ENCODE results near the gene CST3.

The CST3 gene

GRCh38 chr20:23595941-23596340 lies 41.8 kb downstream of the CST3 start:
- H3K4me1 ChIP-seq (ENCODE audit: insufficient read depth, low read length): no peaks in the 10 kb centered on the region
- H3K4me3 ChIP-seq (ENCODE audit: low read depth in 1 of 2, low read length in 2 of 2): no peak overlapping the region
- ATAC-seq (ENCODE audit: insufficient read depth, low read depth) (no peak), DNase-seq (no peak)
- H3K4me2 ChIP-seq (ENCODE audit: insufficient read depth, low read length): no peak overlapping the region
- H3K27me3 ChIP-seq (ENCODE audit: insufficient read depth, low read length, poor library complexity): peaks cover 24% of the 10 kb centered on the region
- no peak overlapping the region for H2AFZ ChIP-seq (ENCODE audit: low read depth, low read length)
- H3K9me3 ChIP-seq (ENCODE audit: insufficient read depth, low read length, severe bottlenecking): no peaks in the 10 kb centered on the region
- TF ChIP-seq CTCF (IDR thresholded peaks at IDR 0.05; ENCODE audit: borderline replicate concordance, extremely low read depth, low read length, poor library complexity, severe bottlenecking): no peak
- TF ChIP-seq EZH2 (IDR thresholded peaks at IDR 0.05; ENCODE audit: borderline replicate concordance, low read depth, low read length, severe bottlenecking): no peak
- H3K27ac ChIP-seq (ENCODE audit: low read length): no peak overlapping the region
- H3K79me2 ChIP-seq (ENCODE audit: insufficient read depth, low read length): no peaks in the 10 kb centered on the region
- H3K9ac ChIP-seq (ENCODE audit: low read depth, low read length): no peak overlapping the region
- no peaks in the 10 kb centered on the region for H4K20me1 ChIP-seq (ENCODE audit: insufficient read depth, low read length)
- H3K36me3 ChIP-seq (ENCODE audit: insufficient read depth, low read length): no peaks in the 10 kb centered on the region

- Histone ChIP-seq H2AFZ (ENCODE audit: low read depth, low read length) (no peak overlapping the region; the same call in 1 of the 2 replicates), H3K9ac (ENCODE audit: low read depth, low read length) (no peak overlapping the region)
These were observed 49.0 kb downstream of the CST3 start for GRCh38 chr20:23588434-23589403.

GRCh38 chr20:23587631-23588030 lies 50.1 kb downstream of the CST3 start:
- ATAC-seq (ENCODE audit: insufficient read depth, low read depth): no peak

More at GRCh38 chr20:23588434-23589403, 49.0 kb downstream of the CST3 start:
- no peaks in the 10 kb centered on the region; the same call in 1 of the 2 replicates for H4K20me1 ChIP-seq (ENCODE audit: insufficient read depth, low read length)
- H3K27ac ChIP-seq (ENCODE audit: low read length): no peak overlapping the region
- peaks cover 29% of the 10 kb centered on the region for H3K27me3 ChIP-seq (ENCODE audit: insufficient read depth, low read length, poor library complexity)
- H3K9me3 ChIP-seq (ENCODE audit: insufficient read depth, low read length, severe bottlenecking): no peaks in the 10 kb centered on the region
- ATAC-seq (ENCODE audit: insufficient read depth, low read depth): no peak
- no peak overlapping the region for H3K4me3 ChIP-seq (ENCODE audit: low read depth in 1 of 2, low read length in 2 of 2)
- no peaks in the 10 kb centered on the region for H3K36me3 ChIP-seq (ENCODE audit: insufficient read depth, low read length)
- TF ChIP-seq EZH2 (IDR thresholded peaks at IDR 0.05; ENCODE audit: borderline replicate concordance, low read depth, low read length, severe bottlenecking) (no peak), CTCF (IDR thresholded peaks at IDR 0.05; ENCODE audit: borderline replicate concordance, extremely low read depth, low read length, poor library complexity, severe bottlenecking) (no peak)
- H3K4me2 ChIP-seq (ENCODE audit: insufficient read depth, low read length): no peak overlapping the region
- no peaks in the 10 kb centered on the region for H3K79me2 ChIP-seq (ENCODE audit: insufficient read depth, low read length)
- no peaks in the 10 kb centered on the region for H3K4me1 ChIP-seq (ENCODE audit: insufficient read depth, low read length)
- DNase-seq: no peak

More at GRCh38 chr20:23587631-23588030, 50.1 kb downstream of the CST3 start:
- Histone ChIP-seq H3K9ac (ENCODE audit: low read depth, low read length) (no peak overlapping the region), H2AFZ (ENCODE audit: low read depth, low read length) (no peak overlapping the region), H3K36me3 (ENCODE audit: insufficient read depth, low read length) (no peaks in the 10 kb centered on the region), H3K9me3 (ENCODE audit: insufficient read depth, low read length, severe bottlenecking) (no peaks in the 10 kb centered on the region), H3K27ac (ENCODE audit: low read length) (no peak overlapping the region), H3K27me3 (ENCODE audit: insufficient read depth, low read length, poor library complexity) (peaks cover 33% of the 10 kb centered on the region), H3K4me3 (ENCODE audit: low read depth in 1 of 2, low read length in 2 of 2) (no peak overlapping the region), H3K79me2 (ENCODE audit: insufficient read depth, low read length) (no peaks in the 10 kb centered on the region), H4K20me1 (ENCODE audit: insufficient read depth, low read length) (no peaks in the 10 kb centered on the region; the same call in 1 of the 2 replicates), H3K4me2 (ENCODE audit: insufficient read depth, low read length) (no peak overlapping the region), H3K4me1 (ENCODE audit: insufficient read depth, low read length) (no peaks in the 10 kb centered on the region)
- TF ChIP-seq EZH2 (IDR thresholded peaks at IDR 0.05; ENCODE audit: borderline replicate concordance, low read depth, low read length, severe bottlenecking) (no peak), CTCF (IDR thresholded peaks at IDR 0.05; ENCODE audit: borderline replicate concordance, extremely low read depth, low read length, poor library complexity, severe bottlenecking) (no peak)
- DNase-seq: no peak

Data from DND-41 (cell line).